Caco-2 (cell line): Measurements from ENCODE around the gene PHF10. TPM values are rescaled to one million over a fixed set of nuclear protein-coding genes. Genes with fewer than 3 reads are reported as not detected.
A peak's percentile ranks its signal among the peaks of the same experiment; 100 is the strongest.

Experiments used
- BruUV-seq: library from RNA; stranded (reverse); fragments of 400-500 nt; replicated peaks from 2 replicates; lab custom pipeline; 2021; lab: Mats Ljungman, UMichigan
- CTCF ChIA-PET: fragments of 300-600 bp; sonication (Branson Sonifier 250); formaldehyde crosslinking; loops from one replicate; lab custom pipeline; 2022; ENCODE audit warnings: antibody characterized with exemption; lab: Charles Lee
- POLR2A ChIA-PET: fragments of 300-600 bp; sonication (Branson Sonifier 250); formaldehyde crosslinking; loops from one replicate; lab custom pipeline; 2022; ENCODE audit warnings: antibody characterized with exemption; lab: Charles Lee
- DNase-seq, 2 experiments: peaks; one replicate each; pipeline versions ENCODE4 v3.0.0 to v3.0.0-alpha.2; 2020 to 2022
- H3K27me3 ChIP-seq: replicated peaks from 2 replicates; pipeline ENCODE4 v1.6.0; 2011; ENCODE audit warnings: low read length; ENCODE audit not compliant: control insufficient read depth, insufficient read depth
- H3K36me3 ChIP-seq: 2 replicates; pipeline ENCODE4 v1.5.1; 2011; ENCODE audit warnings: low read length; ENCODE audit not compliant: control insufficient read depth, insufficient read depth
- H3K4me1 ChIP-seq: fragments of 250-450 bp; sonication (Bioruptor Pico); 2 replicates; pipeline ENCODE4 v1.5.1; 2020; ENCODE audit warnings: mild to moderate bottlenecking
- H3K4me3 ChIP-seq: 2 replicates; pipeline ENCODE4 v1.5.1; 2011; ENCODE audit warnings: low read depth, mild to moderate bottlenecking, control low read depth, low read length
- H3K9me3 ChIP-seq: fragments of 250-450 bp; sonication (Bioruptor Pico); 2 replicates; pipeline ENCODE4 v1.5.1; 2020; ENCODE audit warnings: mild to moderate bottlenecking, moderate library complexity
- H3K27ac Mint-ChIP-seq: one replicate; pipeline ENCODE4 v1.8.0; 2022; ENCODE audit warnings: mixed read lengths; ENCODE audit not compliant: unreplicated experiment
- H3K27me3 Mint-ChIP-seq: one replicate; pipeline ENCODE4 v1.8.0; 2022; ENCODE audit warnings: mixed read lengths; ENCODE audit not compliant: insufficient read depth, unreplicated experiment
- H3K36me3 Mint-ChIP-seq: one replicate; pipeline ENCODE4 v1.8.0; 2022; ENCODE audit warnings: mild to moderate bottlenecking, mixed read lengths; ENCODE audit not compliant: insufficient read depth, unreplicated experiment
- H3K4me1 Mint-ChIP-seq: one replicate; pipeline ENCODE4 v1.8.0; 2022; ENCODE audit warnings: low read depth, mixed read lengths; ENCODE audit not compliant: unreplicated experiment
- H3K4me3 Mint-ChIP-seq: one replicate; pipeline ENCODE4 v1.8.0; 2022; ENCODE audit warnings: mild to moderate bottlenecking, moderate library complexity, mixed read lengths; ENCODE audit not compliant: unreplicated experiment
- H3K9me3 Mint-ChIP-seq: one replicate; pipeline ENCODE4 v1.8.0; 2022; ENCODE audit warnings: mixed read lengths; ENCODE audit not compliant: unreplicated experiment
- CTCF ChIP-seq, 2 experiments: fragments of 200-600 bp in 1 of 2; IDR thresholded peaks; 1 replicate in 1 of 2; 2 replicates in 1 of 2; pipeline versions ENCODE4 v1.5.1 to v1.8.0; 2011 to 2022; ENCODE audit warnings: antibody characterized with exemption in 1 of 2, control low read depth in 1 of 2, inconsistent platforms in 1 of 2, low read depth in 1 of 2, low read length in 1 of 2, mild to moderate bottlenecking in 1 of 2, moderate library complexity in 1 of 2; ENCODE audit not compliant: insufficient read depth in 1 of 2, severe bottlenecking in 1 of 2, unreplicated experiment in 1 of 2
- intact Hi-C: fragments of 100-400 bp; cut with micrococcal nuclease; formaldehyde crosslinking; loops from one replicate; pipeline ENCODE4 v1.10.0; 2022; ENCODE audit not compliant: unreplicated experiment
- total RNA-seq: library from RNA; stranded (reverse); gene quantifications from 2 replicates; pipeline ENCODE4 v1.2.3, GENCODE V29; 2022

The PHF10 gene
- total RNA-seq, 1 experiment from 2014 or later, result 75.7 TPM

- no TSS peak for BruUV-seq
- H3K9me3 Mint-ChIP-seq, result no peaks in the 10 kb centered on the region
- Histone ChIP-seq H3K4me3 (no peak overlapping the region), H3K9me3 (no peaks in the 10 kb centered on the region), H3K27me3 (no peaks in the 10 kb centered on the region), H3K36me3 (0 out of 2 replicates have a peak, but pooled peaks cover 2% of the 10 kb centered on the region), H3K4me1 (no peaks in the 10 kb centered on the region)
- no peak for DNase-seq
- peaks cover 44% of the 10 kb centered on the region for H3K36me3 Mint-ChIP-seq
- intact Hi-C loops, result no loop called here
- H3K4me1 Mint-ChIP-seq, result no peaks in the 10 kb centered on the region
- TF ChIP-seq CTCF (IDR thresholded peaks at IDR 0.05; ENCODE audit: insufficient read depth in 1 of 2, low read depth in 1 of 2, low read length in 1 of 2, severe bottlenecking in 1 of 2, unreplicated experiment in 1 of 2), result no peak
- no peak overlapping the region for H3K4me3 Mint-ChIP-seq
- no peak overlapping the region for H3K27ac Mint-ChIP-seq
- POLR2A ChIA-PET, result no interaction called here
- CTCF ChIA-PET, result no interaction called here
- H3K27me3 Mint-ChIP-seq, result no peaks in the 10 kb centered on the region
These were observed 63.4 kb downstream of the PHF10 start for GRCh38 chr6:169660751-169661390.

- H3K4me1 Mint-ChIP-seq, result no peaks in the 10 kb centered on the region
- no peaks in the 10 kb centered on the region for H3K27me3 ChIP-seq
- no peaks in the 10 kb centered on the region for H3K9me3 ChIP-seq
- H3K4me3 Mint-ChIP-seq, result no peak overlapping the region
- intact Hi-C loops, result no loop called here
- H3K4me3 ChIP-seq, result no peak overlapping the region
- peak overlapping the region; percentile 80 for H3K27ac Mint-ChIP-seq
- TF ChIP-seq CTCF (IDR thresholded peaks at IDR 0.05; ENCODE audit: insufficient read depth in 1 of 2, low read depth in 1 of 2, low read length in 1 of 2, severe bottlenecking in 1 of 2, unreplicated experiment in 1 of 2), result no peak
- H3K36me3 Mint-ChIP-seq, result peaks cover 47% of the 10 kb centered on the region
- H3K36me3 ChIP-seq, result 0 out of 2 replicates have a peak, but pooled peaks cover 2% of the 10 kb centered on the region
- no peak for DNase-seq
- POLR2A ChIA-PET, result no interaction called here
- no peaks in the 10 kb centered on the region for H3K9me3 Mint-ChIP-seq
- no peaks in the 10 kb centered on the region for H3K27me3 Mint-ChIP-seq
- no peaks in the 10 kb centered on the region for H3K4me1 ChIP-seq
- CTCF ChIA-PET, result no interaction called here
- BruUV-seq, result no TSS peak
These were observed 64.3 kb downstream of the PHF10 start for GRCh38 chr6:169659820-169660610.

- ChIA-PET CTCF (no interaction called here), POLR2A (no interaction called here)
- H3K4me3 Mint-ChIP-seq, result no peak overlapping the region
- no peaks in the 10 kb centered on the region for H3K4me1 Mint-ChIP-seq
- no peak for DNase-seq
- no TSS peak for BruUV-seq
- no peaks in the 10 kb centered on the region for H3K9me3 Mint-ChIP-seq
- H3K4me3 ChIP-seq, result no peak overlapping the region
- H3K4me1 ChIP-seq, result no peaks in the 10 kb centered on the region
- intact Hi-C loops, result no loop called here
- no peak overlapping the region for H3K27ac Mint-ChIP-seq
- H3K36me3 ChIP-seq, result 0 out of 2 replicates have a peak, but pooled peaks cover 2% of the 10 kb centered on the region
- no peaks in the 10 kb centered on the region for H3K27me3 ChIP-seq
- peaks cover 39% of the 10 kb centered on the region for H3K36me3 Mint-ChIP-seq
- TF ChIP-seq CTCF (IDR thresholded peaks at IDR 0.05; ENCODE audit: insufficient read depth in 1 of 2, low read depth in 1 of 2, low read length in 1 of 2, severe bottlenecking in 1 of 2, unreplicated experiment in 1 of 2), result no peak
- no peaks in the 10 kb centered on the region for H3K27me3 Mint-ChIP-seq
- H3K9me3 ChIP-seq, result no peaks in the 10 kb centered on the region
These were observed 67.1 kb downstream of the PHF10 start for GRCh38 chr6:169657284-169657610.
